Thoracic aorta (tissue), 2 donors: Measurements from ENCODE around the gene GABRB2. TPM values are rescaled to one million over a fixed set of nuclear protein-coding genes. Genes with fewer than 3 reads are reported as not detected.

Source experiments
- ATAC-seq: fragments of 150-250 bp; one replicate; pipeline ENCODE4 v1.8.0; 2017; ENCODE audit warnings: low read depth; ENCODE audit not compliant: insufficient number of reproducible peaks, low FRiP score
- DNase-seq: peaks from one replicate; pipeline ENCODE4 v3.0.0-alpha.2; 2020; ENCODE audit warnings: low spot score
- H3K27ac ChIP-seq, 2 donors: fragments of 200-600 bp; sonication (generic); 1 replicate in 1 of 2; 2 replicates in 1 of 2; pipeline ENCODE4 v1.5.1; 2016; ENCODE audit warnings: mild to moderate bottlenecking in 2 of 2, moderate library complexity in 2 of 2
- H3K27me3 ChIP-seq: fragments of 200-600 bp; sonication (generic); replicated peaks from 2 replicates; pipeline ENCODE4 v1.6.0; 2016; ENCODE audit warnings: mild to moderate bottlenecking; ENCODE audit not compliant: insufficient read depth
- H3K36me3 ChIP-seq: fragments of 200-600 bp; sonication (generic); one replicate; pipeline ENCODE4 v1.5.1; 2016
- H3K4me1 ChIP-seq, 2 donors: fragments of 200-600 bp; sonication (generic); 1 replicate in 1 of 2; 2 replicates in 1 of 2; pipeline versions ENCODE4 v1.5.1 to v1.6.0; 2016; ENCODE audit warnings: low read depth in 2 of 2, mild to moderate bottlenecking in 1 of 2; ENCODE audit not compliant: control insufficient read depth in 1 of 2
- H3K4me3 ChIP-seq: fragments of 200-600 bp; sonication (generic); 2 replicates; pipeline ENCODE4 v1.5.1; 2016; ENCODE audit warnings: mild to moderate bottlenecking
- H3K9me3 ChIP-seq: fragments of 200-600 bp; sonication (generic); 2 replicates; pipeline ENCODE4 v1.5.1; 2016
- CTCF ChIP-seq: fragments of 200-600 bp; sonication (generic); IDR thresholded peaks from one replicate; pipeline ENCODE4 v1.5.1; 2019; ENCODE audit warnings: antibody characterized with exemption
- total RNA-seq, 2 donors: library from RNA; depleted of rRNA; stranded (reverse); fragments of >200 nt; gene quantifications; one replicate each; pipeline versions ENCODE4 v1.1.0 to v1.2.3, GENCODE V29; 2016

GABRB2 gene
- total RNA-seq, 2 donors from 2014 or later, result 0.27 to 0.78 TPM

GRCh38 chr5:161344234-161344633, 202.3 kb downstream of the GABRB2 start:
- Histone ChIP-seq H3K4me1 (no peaks in the 10 kb centered on the region), H3K27me3 (no peaks in the 10 kb centered on the region), H3K9me3 (no peaks in the 10 kb centered on the region), H3K36me3 (no peaks in the 10 kb centered on the region), H3K27ac (no peak overlapping the region), H3K4me3 (no peak overlapping the region)
- no peak for DNase-seq
- TF ChIP-seq CTCF, result no peak
- no peak for ATAC-seq

GRCh38 chr5:161342886-161343285, 203.6 kb downstream of the GABRB2 start:
- no peak for DNase-seq
- no peaks in the 10 kb centered on the region for H3K27me3 ChIP-seq
- H3K27ac ChIP-seq, result no peak overlapping the region
- no peaks in the 10 kb centered on the region for H3K9me3 ChIP-seq
- no peak overlapping the region for H3K4me3 ChIP-seq
- H3K36me3 ChIP-seq, result no peaks in the 10 kb centered on the region
- no peak for TF ChIP-seq CTCF
- H3K4me1 ChIP-seq, result no peaks in the 10 kb centered on the region
- ATAC-seq, result no peak

GRCh38 chr5:161340012-161340411, 206.5 kb downstream of the GABRB2 start:
- no peak for TF ChIP-seq CTCF
- no peaks in the 10 kb centered on the region for H3K9me3 ChIP-seq
- DNase-seq (no peak), ATAC-seq (no peak)
- H3K27ac ChIP-seq, result no peak overlapping the region
- H3K27me3 ChIP-seq, result no peaks in the 10 kb centered on the region
- no peak overlapping the region for H3K4me3 ChIP-seq
- H3K4me1 ChIP-seq, result no peaks in the 10 kb centered on the region
- no peaks in the 10 kb centered on the region for H3K36me3 ChIP-seq

- H3K4me3 ChIP-seq, result no peak overlapping the region
- TF ChIP-seq CTCF, result no peak
- no peak for ATAC-seq
- no peaks in the 10 kb centered on the region for H3K36me3 ChIP-seq
- no peaks in the 10 kb centered on the region for H3K27me3 ChIP-seq
- no peak overlapping the region for H3K27ac ChIP-seq
- no peak for DNase-seq
- H3K9me3 ChIP-seq, result no peaks in the 10 kb centered on the region
- no peaks in the 10 kb centered on the region for H3K4me1 ChIP-seq
Observed at GRCh38 chr5:161333194-161333880, 213.2 kb downstream of the GABRB2 start.

GRCh38 chr5:161332343-161332742, 214.2 kb downstream of the GABRB2 start:
- DNase-seq, result no peak
- no peak for TF ChIP-seq CTCF
- no peaks in the 10 kb centered on the region for H3K36me3 ChIP-seq
- ATAC-seq, result no peak
- no peak overlapping the region for H3K27ac ChIP-seq
- no peaks in the 10 kb centered on the region for H3K4me1 ChIP-seq
- no peak overlapping the region for H3K4me3 ChIP-seq
- H3K27me3 ChIP-seq, result no peaks in the 10 kb centered on the region
- no peaks in the 10 kb centered on the region for H3K9me3 ChIP-seq
